SU-DHL-6 (cell line): ENCODE measurements around the gene INPP4B.

Experiments used
- H2AFZ ChIP-seq: fragments of 200-600 bp; sonication (generic); 2 replicates; pipeline ENCODE4 v1.6.1; 2014; ENCODE audit warnings: low read depth, mild to moderate bottlenecking, moderate library complexity, mixed read lengths, antibody characterized with exemption, low read length; ENCODE audit not compliant: severe bottlenecking
- H3F3A ChIP-seq: fragments of 200-600 bp; shearing (Covaris generic); 2 replicates; pipeline ENCODE4 v1.6.0; 2016; ENCODE audit warnings: antibody characterized with exemption, mild to moderate bottlenecking; ENCODE audit not compliant: insufficient read depth
- H3K27ac ChIP-seq: fragments of 200-600 bp; sonication (generic); 2 replicates; pipeline ENCODE4 v1.5.1; 2016; ENCODE audit warnings: low read depth, mild to moderate bottlenecking, low read length, moderate library complexity, mixed read lengths
- H3K27me3 ChIP-seq: fragments of 200-600 bp; sonication (generic), shearing (Covaris generic); 2 replicates; pipeline ENCODE4 v1.6.0; 2014; ENCODE audit warnings: mild to moderate bottlenecking, low read length
- H3K36me3 ChIP-seq: fragments of 200-600 bp; sonication (generic); 2 replicates; pipeline ENCODE4 v1.6.1; 2014; ENCODE audit warnings: mild to moderate bottlenecking, low read length, mixed read lengths
- H3K4me2 ChIP-seq: fragments of 300-600, 200-600 bp; shearing (Covaris generic), sonication (generic); 2 replicates; pipeline ENCODE4 v1.6.0; 2014; ENCODE audit warnings: low read length, low read depth, mild to moderate bottlenecking; ENCODE audit not compliant: poor library complexity, severe bottlenecking
- H3K4me3 ChIP-seq: fragments of 200-600 bp; sonication (generic); 2 replicates; pipeline ENCODE4 v1.5.1; 2014; ENCODE audit warnings: antibody characterized with exemption, low read length, mild to moderate bottlenecking, mixed read lengths; ENCODE audit not compliant: insufficient read depth, poor library complexity, severe bottlenecking
- H3K79me2 ChIP-seq: fragments of 200-600 bp; sonication (generic); 2 replicates; pipeline ENCODE4 v1.6.1; 2014; ENCODE audit warnings: mild to moderate bottlenecking, low read length, moderate library complexity; ENCODE audit not compliant: insufficient read depth
- H3K9ac ChIP-seq: fragments of 200-600 bp; sonication (generic); 2 replicates; pipeline ENCODE4 v1.7.0; 2014; ENCODE audit warnings: mild to moderate bottlenecking, low read length
- H3K9me2 ChIP-seq: fragments of 200-600 bp; sonication (generic); replicated peaks from 2 replicates; pipeline ENCODE4 v1.6.1; 2014; ENCODE audit warnings: low read length; ENCODE audit not compliant: insufficient read depth
- H3K9me3 ChIP-seq: fragments of 200-600 bp; sonication (generic); 2 replicates; pipeline ENCODE4 v1.6.1; 2014; ENCODE audit warnings: low read length, mixed read lengths; ENCODE audit not compliant: insufficient read depth
- H4K20me1 ChIP-seq: fragments of 200-600 bp; sonication (generic); 2 replicates; pipeline ENCODE4 v1.6.1; 2014; ENCODE audit warnings: low read depth, mild to moderate bottlenecking, antibody characterized with exemption, low read length, moderate library complexity, mixed read lengths
- EZH2phosphoT487 ChIP-seq: fragments of 200-600 bp; sonication (generic), shearing (Covaris generic); conservative IDR thresholded peaks from 2 replicates; pipeline ENCODE4 v1.6.1; 2018; ENCODE audit warnings: mild to moderate bottlenecking, antibody characterized with exemption, low read length, moderate library complexity, mixed read lengths
- TF ChIP-seq, protein P1 (sequence below): fragments of 200-600 bp; sonication (generic); IDR thresholded peaks from one replicate; pipeline ENCODE4 v1.5.1; 2017; ENCODE audit warnings: antibody characterized with exemption, mild to moderate bottlenecking, low read length, moderate library complexity; ENCODE audit not compliant: insufficient read depth, poor library complexity, severe bottlenecking

Gene INPP4B

GRCh38 chr4:142005519-142005918, 840.6 kb downstream of the INPP4B start:
- Histone ChIP-seq H3F3A (no peaks in the 10 kb centered on the region), H3K9me2 (no peaks in the 10 kb centered on the region), H3K27me3 (no peaks in the 10 kb centered on the region), H2AFZ (no peak overlapping the region), H3K79me2 (no peaks in the 10 kb centered on the region), H3K4me2 (no peak overlapping the region), H3K4me3 (no peak overlapping the region), H3K27ac (no peak overlapping the region), H3K36me3 (no peaks in the 10 kb centered on the region), H3K9me3 (no peaks in the 10 kb centered on the region), H4K20me1 (no peaks in the 10 kb centered on the region), H3K9ac (no peak overlapping the region)
- TF ChIP-seq, protein P1, sequence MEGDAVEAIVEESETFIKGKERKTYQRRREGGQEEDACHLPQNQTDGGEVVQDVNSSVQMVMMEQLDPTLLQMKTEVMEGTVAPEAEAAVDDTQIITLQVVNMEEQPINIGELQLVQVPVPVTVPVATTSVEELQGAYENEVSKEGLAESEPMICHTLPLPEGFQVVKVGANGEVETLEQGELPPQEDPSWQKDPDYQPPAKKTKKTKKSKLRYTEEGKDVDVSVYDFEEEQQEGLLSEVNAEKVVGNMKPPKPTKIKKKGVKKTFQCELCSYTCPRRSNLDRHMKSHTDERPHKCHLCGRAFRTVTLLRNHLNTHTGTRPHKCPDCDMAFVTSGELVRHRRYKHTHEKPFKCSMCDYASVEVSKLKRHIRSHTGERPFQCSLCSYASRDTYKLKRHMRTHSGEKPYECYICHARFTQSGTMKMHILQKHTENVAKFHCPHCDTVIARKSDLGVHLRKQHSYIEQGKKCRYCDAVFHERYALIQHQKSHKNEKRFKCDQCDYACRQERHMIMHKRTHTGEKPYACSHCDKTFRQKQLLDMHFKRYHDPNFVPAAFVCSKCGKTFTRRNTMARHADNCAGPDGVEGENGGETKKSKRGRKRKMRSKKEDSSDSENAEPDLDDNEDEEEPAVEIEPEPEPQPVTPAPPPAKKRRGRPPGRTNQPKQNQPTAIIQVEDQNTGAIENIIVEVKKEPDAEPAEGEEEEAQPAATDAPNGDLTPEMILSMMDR: no peak
- TF ChIP-seq EZH2phosphoT487: no peak

GRCh38 chr4:141999446-142000143, 846.5 kb downstream of the INPP4B start:
- H3K79me2 ChIP-seq: no peaks in the 10 kb centered on the region

DNA sequence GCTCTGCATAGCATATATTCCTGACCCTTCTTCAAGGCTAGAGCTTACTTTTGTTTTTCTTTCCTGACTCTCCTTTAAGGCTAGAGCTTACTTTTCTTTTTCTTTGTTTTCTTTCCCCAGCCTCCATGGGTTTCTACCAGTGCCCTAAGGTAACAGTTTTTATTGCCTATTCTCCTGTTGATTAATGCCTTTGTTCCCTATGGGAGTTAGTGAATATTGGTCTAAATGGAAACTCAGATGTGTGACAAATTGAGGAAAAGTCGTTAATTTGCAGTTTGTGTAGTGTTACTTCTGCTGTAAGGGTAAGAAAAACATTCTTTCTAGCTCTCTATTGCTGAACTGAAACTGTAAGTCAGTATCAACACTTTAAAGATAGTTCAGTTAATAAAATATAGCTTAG, 851.0 kb downstream of the INPP4B start:
- Histone ChIP-seq H3K79me2 (no peaks in the 10 kb centered on the region), H3F3A (no peaks in the 10 kb centered on the region), H3K27ac (no peak overlapping the region), H4K20me1 (no peaks in the 10 kb centered on the region), H3K4me3 (no peak overlapping the region), H2AFZ (no peak overlapping the region), H3K36me3 (no peaks in the 10 kb centered on the region), H3K4me2 (no peak overlapping the region), H3K27me3 (no peaks in the 10 kb centered on the region), H3K9me3 (no peaks in the 10 kb centered on the region), H3K9ac (no peak overlapping the region), H3K9me2 (no peaks in the 10 kb centered on the region)
- no peak for TF ChIP-seq EZH2phosphoT487
- TF ChIP-seq, protein P1: no peak

More at GRCh38 chr4:141999446-142000143, 846.5 kb downstream of the INPP4B start:
- Histone ChIP-seq H3F3A (no peaks in the 10 kb centered on the region), H3K9me2 (no peaks in the 10 kb centered on the region), H4K20me1 (no peaks in the 10 kb centered on the region), H3K27ac (no peak overlapping the region), H3K4me3 (no peak overlapping the region), H3K36me3 (no peaks in the 10 kb centered on the region), H3K4me2 (no peak overlapping the region), H3K27me3 (no peaks in the 10 kb centered on the region), H3K9me3 (no peaks in the 10 kb centered on the region), H3K9ac (no peak overlapping the region), H2AFZ (no peak overlapping the region)
- TF ChIP-seq, protein P1: no peak
